SHP77 (cell line): ENCODE results near the gene PFN2.

Experiments used
- DNase-seq, 2 experiments: peaks; one replicate each; lab custom pipeline; 2025; lab: John Stamatoyannopoulos, UW

The PFN2 gene

GRCh38 chr3:149917124-149917667, 53.5 kb downstream of the PFN2 start:
- no peak for DNase-seq
